ENCODE measurements around the gene SP140L. TPM values are rescaled to one million over a fixed set of nuclear protein-coding genes. Genes with fewer than 3 reads are reported as not detected.
A peak's percentile ranks its signal among the peaks of the same experiment; 100 is the strongest.
"Not testable (repeated sequence)": the region's sequence is repeated elsewhere in the genome, so short reads cannot be mapped to it uniquely, and the experiment has no call there.

SP140L gene
- total RNA-seq, 1 donor from 2014 or later: 32.2 TPM

DNA sequence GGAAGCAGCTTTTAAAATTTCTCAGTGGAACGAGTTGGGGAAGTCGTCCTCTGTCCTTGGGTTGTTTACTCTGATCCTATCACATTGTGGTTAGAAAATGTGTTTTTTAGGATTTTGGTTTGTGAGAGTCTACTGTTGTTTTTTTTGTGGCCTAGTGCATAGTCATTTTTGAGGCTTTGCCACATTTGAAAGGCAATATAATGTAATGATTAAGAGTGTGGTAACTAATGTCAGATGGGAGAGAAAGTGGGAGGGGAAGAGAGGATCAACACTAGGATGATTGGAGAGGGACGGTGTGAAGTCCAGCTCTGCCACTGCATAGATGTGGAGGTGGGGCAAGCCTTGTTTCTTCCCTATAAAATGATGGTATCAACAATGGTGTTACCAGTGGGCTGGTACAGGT is 8.5 kb downstream of the SP140L start:
- H3K4me1 Mint-ChIP-seq (ENCODE audit: low read depth, unreplicated experiment): peaks cover 8% of the 10 kb centered on the region
- no peak overlapping the region for H3K27ac Mint-ChIP-seq (ENCODE audit: unreplicated experiment)
- DNase-seq (ENCODE audit: low read depth) (peak; percentile 19), FAIRE-seq (peak; percentile 52)
- no peaks in the 10 kb centered on the region for H3K27me3 Mint-ChIP-seq (ENCODE audit: low read depth, unreplicated experiment)
- Histone ChIP-seq H3K4me1 (ENCODE audit: insufficient read depth, low read length) (no peaks in the 10 kb centered on the region), H3K9me3 (ENCODE audit: insufficient read depth, low read depth, low read length) (no peaks in the 10 kb centered on the region), H3K4me2 (ENCODE audit: low read length) (no peak overlapping the region), H3K4me3 (ENCODE audit: insufficient read depth, low read depth, low read length) (no peak overlapping the region), H3K79me2 (ENCODE audit: insufficient read depth, low read length) (peaks cover 10% of the 10 kb centered on the region), H3K27ac (ENCODE audit: low read depth, low read length) (no peak overlapping the region), H3K9ac (ENCODE audit: low read length) (no peak overlapping the region), H3K36me3 (ENCODE audit: insufficient read depth, low read length) (no peaks in the 10 kb centered on the region), H3K27me3 (ENCODE audit: insufficient read depth, low read length) (no peaks in the 10 kb centered on the region), H2AFZ (ENCODE audit: low read depth, low read length) (no peak overlapping the region), H4K20me1 (ENCODE audit: insufficient read depth, low read length) (peaks cover 7% of the 10 kb centered on the region)
- no peak overlapping the region for H3K4me3 Mint-ChIP-seq (ENCODE audit: unreplicated experiment)
- no peak for TF ChIP-seq EZH2 (IDR thresholded peaks at IDR 0.05; ENCODE audit: insufficient read depth, low read length)
- TF ChIP-seq, protein P1, sequence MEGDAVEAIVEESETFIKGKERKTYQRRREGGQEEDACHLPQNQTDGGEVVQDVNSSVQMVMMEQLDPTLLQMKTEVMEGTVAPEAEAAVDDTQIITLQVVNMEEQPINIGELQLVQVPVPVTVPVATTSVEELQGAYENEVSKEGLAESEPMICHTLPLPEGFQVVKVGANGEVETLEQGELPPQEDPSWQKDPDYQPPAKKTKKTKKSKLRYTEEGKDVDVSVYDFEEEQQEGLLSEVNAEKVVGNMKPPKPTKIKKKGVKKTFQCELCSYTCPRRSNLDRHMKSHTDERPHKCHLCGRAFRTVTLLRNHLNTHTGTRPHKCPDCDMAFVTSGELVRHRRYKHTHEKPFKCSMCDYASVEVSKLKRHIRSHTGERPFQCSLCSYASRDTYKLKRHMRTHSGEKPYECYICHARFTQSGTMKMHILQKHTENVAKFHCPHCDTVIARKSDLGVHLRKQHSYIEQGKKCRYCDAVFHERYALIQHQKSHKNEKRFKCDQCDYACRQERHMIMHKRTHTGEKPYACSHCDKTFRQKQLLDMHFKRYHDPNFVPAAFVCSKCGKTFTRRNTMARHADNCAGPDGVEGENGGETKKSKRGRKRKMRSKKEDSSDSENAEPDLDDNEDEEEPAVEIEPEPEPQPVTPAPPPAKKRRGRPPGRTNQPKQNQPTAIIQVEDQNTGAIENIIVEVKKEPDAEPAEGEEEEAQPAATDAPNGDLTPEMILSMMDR (IDR thresholded peaks at IDR 0.05; ENCODE audit: insufficient read depth, low read depth, low read length): no peak
- no peaks in the 10 kb centered on the region for H3K9me3 Mint-ChIP-seq (ENCODE audit: unreplicated experiment)
- peaks cover 19% of the 10 kb centered on the region for H3K36me3 Mint-ChIP-seq (ENCODE audit: low read depth, unreplicated experiment)

DNA sequence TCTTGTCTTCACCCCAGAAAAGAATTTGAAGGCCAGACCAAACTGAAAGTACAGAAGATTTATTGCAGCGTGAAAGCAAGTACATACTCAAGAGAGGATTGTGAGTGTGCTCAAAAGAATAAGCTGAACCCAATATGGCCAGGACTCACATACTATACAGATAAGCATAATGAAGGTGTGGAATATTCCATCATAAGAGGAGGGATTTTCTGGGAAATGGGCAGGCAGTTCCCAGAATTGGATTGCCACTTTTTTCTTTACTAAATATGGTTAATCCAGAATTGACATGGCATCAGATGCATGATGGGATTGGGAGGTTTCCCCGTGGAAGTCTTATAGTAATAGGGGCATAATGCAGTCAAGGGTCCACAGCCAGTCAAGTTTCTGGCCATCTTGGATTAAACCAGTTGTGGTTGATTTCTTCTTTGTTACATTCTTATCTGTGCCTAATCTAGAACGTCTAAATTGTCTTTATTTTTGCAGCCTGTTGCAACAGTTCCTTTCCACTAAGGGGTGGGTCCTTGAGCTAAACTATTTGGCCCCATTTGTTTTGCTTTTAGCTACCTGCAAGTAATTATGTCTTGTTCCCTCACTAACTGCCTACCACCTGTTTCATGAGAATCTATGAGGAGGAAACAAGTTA is 9.0 kb downstream of the SP140L start:
- H3K27me3 Mint-ChIP-seq (ENCODE audit: low read depth, unreplicated experiment): no peaks in the 10 kb centered on the region
- no peaks in the 10 kb centered on the region for H3K9me3 Mint-ChIP-seq (ENCODE audit: unreplicated experiment)
- TF ChIP-seq EZH2 (IDR thresholded peaks at IDR 0.05; ENCODE audit: insufficient read depth, low read length): no peak
- TF ChIP-seq, protein P1 (IDR thresholded peaks at IDR 0.05; ENCODE audit: insufficient read depth, low read depth, low read length): no peak
- Histone ChIP-seq H3K4me1 (ENCODE audit: insufficient read depth, low read length) (no peaks in the 10 kb centered on the region), H2AFZ (ENCODE audit: low read depth, low read length) (no peak overlapping the region), H3K9me3 (ENCODE audit: insufficient read depth, low read depth, low read length) (no peaks in the 10 kb centered on the region), H3K4me2 (ENCODE audit: low read length) (no peak overlapping the region), H3K4me3 (ENCODE audit: insufficient read depth, low read depth, low read length) (no peak overlapping the region), H3K27ac (ENCODE audit: low read depth, low read length) (no peak overlapping the region), H3K27me3 (ENCODE audit: insufficient read depth, low read length) (no peaks in the 10 kb centered on the region), H4K20me1 (ENCODE audit: insufficient read depth, low read length) (peaks cover 7% of the 10 kb centered on the region), H3K9ac (ENCODE audit: low read length) (no peak overlapping the region), H3K79me2 (ENCODE audit: insufficient read depth, low read length) (peaks cover 10% of the 10 kb centered on the region), H3K36me3 (ENCODE audit: insufficient read depth, low read length) (no peaks in the 10 kb centered on the region)
- no peak for FAIRE-seq
- H3K4me3 Mint-ChIP-seq (ENCODE audit: unreplicated experiment): no peak overlapping the region
- H3K36me3 Mint-ChIP-seq (ENCODE audit: low read depth, unreplicated experiment): peaks cover 19% of the 10 kb centered on the region
- DNase-seq (ENCODE audit: low read depth): no peak
- peaks cover 3% of the 10 kb centered on the region for H3K4me1 Mint-ChIP-seq (ENCODE audit: low read depth, unreplicated experiment)
- H3K27ac Mint-ChIP-seq (ENCODE audit: unreplicated experiment): no peak overlapping the region

DNA sequence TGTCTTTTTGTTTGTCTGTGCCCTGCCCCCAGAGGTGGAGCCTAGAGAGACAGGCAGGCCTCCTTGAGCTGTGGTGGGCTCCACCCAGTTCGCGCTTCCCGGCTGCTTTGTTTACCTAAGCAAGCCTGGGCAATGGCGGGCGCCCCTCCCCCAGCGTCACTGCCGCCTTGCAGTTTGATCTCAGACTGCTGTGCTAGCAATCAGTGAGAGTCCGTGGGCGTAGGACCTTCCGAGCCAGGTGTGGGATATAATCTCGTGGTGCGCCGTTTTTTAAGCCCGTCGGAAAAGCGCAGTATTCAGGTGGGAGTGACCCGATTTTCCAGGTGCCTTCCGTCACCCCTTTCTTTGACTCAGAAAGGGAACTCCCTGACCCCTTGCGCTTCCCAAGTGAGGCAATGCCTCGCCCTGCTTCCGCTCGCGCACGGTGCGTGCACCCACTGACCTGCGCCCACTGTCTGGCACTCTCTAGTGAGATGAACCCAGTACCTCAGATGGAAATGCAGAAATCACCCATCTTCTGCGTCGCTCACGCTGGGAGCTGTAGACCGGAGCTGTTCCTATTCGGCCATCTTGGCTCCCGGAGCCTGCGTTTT is 15.0 kb downstream of the SP140L start:
- H3K9me3 ChIP-seq (ENCODE audit: insufficient read depth, low read depth, low read length); H3K27me3 ChIP-seq (ENCODE audit: insufficient read depth, low read length); H3K27ac Mint-ChIP-seq (ENCODE audit: unreplicated experiment); H2AFZ ChIP-seq (ENCODE audit: low read depth, low read length); H3K4me1 Mint-ChIP-seq (ENCODE audit: low read depth, unreplicated experiment); H3K27ac ChIP-seq (ENCODE audit: low read depth, low read length); H3K4me3 ChIP-seq (ENCODE audit: insufficient read depth, low read depth, low read length); H3K9ac ChIP-seq (ENCODE audit: low read length); H3K4me3 Mint-ChIP-seq (ENCODE audit: unreplicated experiment); H3K27me3 Mint-ChIP-seq (ENCODE audit: low read depth, unreplicated experiment); DNase-seq (ENCODE audit: low read depth); H3K4me1 ChIP-seq (ENCODE audit: insufficient read depth, low read length); H3K4me2 ChIP-seq (ENCODE audit: low read length); FAIRE-seq; H3K36me3 ChIP-seq (ENCODE audit: insufficient read depth, low read length); H3K9me3 Mint-ChIP-seq (ENCODE audit: unreplicated experiment): not testable (repeated sequence)
- H3K79me2 ChIP-seq (ENCODE audit: insufficient read depth, low read length): peaks cover 20% of the 10 kb centered on the region
- peaks cover 26% of the 10 kb centered on the region for H4K20me1 ChIP-seq (ENCODE audit: insufficient read depth, low read length)
- H3K36me3 Mint-ChIP-seq (ENCODE audit: low read depth, unreplicated experiment): peaks cover 21% of the 10 kb centered on the region

DNA sequence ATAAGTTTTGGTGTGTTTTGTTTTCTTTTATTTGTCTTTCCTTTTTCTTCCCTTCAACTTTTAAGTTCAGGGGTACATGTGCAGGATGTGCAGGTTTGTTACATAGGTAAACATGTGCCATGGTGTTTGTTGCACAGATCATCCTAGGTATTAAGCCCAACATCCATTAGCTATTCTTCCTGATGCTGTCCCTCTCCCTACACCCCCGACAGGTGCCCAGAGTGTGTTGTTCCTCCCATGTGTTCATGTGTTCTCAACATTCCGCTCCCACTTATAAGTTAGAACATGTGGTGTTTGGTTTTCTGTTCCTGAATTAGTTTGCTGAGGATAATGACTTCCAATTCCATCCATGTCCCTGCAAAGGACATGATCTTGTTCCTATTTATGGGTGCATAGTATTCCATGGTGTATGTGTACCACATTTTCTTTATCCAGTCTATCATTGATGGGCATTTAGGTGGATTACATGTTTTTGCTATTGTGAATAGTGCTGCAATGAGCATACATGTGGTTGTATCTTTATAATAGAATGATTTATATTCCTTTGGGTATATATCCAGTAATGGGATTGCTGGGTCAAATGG is 16.1 kb downstream of the SP140L start:
- Mint-ChIP-seq H3K36me3 (ENCODE audit: low read depth, unreplicated experiment) (peaks cover 28% of the 10 kb centered on the region), H3K4me1 (ENCODE audit: low read depth, unreplicated experiment) (peaks cover 13% of the 10 kb centered on the region)
- not testable (repeated sequence) for H3K4me3 Mint-ChIP-seq (ENCODE audit: unreplicated experiment); H3K4me3 ChIP-seq (ENCODE audit: insufficient read depth, low read depth, low read length); H3K36me3 ChIP-seq (ENCODE audit: insufficient read depth, low read length); H3K27me3 Mint-ChIP-seq (ENCODE audit: low read depth, unreplicated experiment); H3K4me1 ChIP-seq (ENCODE audit: insufficient read depth, low read length); H3K4me2 ChIP-seq (ENCODE audit: low read length); DNase-seq (ENCODE audit: low read depth); H3K9ac ChIP-seq (ENCODE audit: low read length); H3K27me3 ChIP-seq (ENCODE audit: insufficient read depth, low read length); H3K9me3 ChIP-seq (ENCODE audit: insufficient read depth, low read depth, low read length); H3K27ac Mint-ChIP-seq (ENCODE audit: unreplicated experiment); FAIRE-seq; H2AFZ ChIP-seq (ENCODE audit: low read depth, low read length); H3K9me3 Mint-ChIP-seq (ENCODE audit: unreplicated experiment); H3K27ac ChIP-seq (ENCODE audit: low read depth, low read length)
- Histone ChIP-seq H4K20me1 (ENCODE audit: insufficient read depth, low read length) (peaks cover 37% of the 10 kb centered on the region), H3K79me2 (ENCODE audit: insufficient read depth, low read length) (peaks cover 29% of the 10 kb centered on the region)
